Spleen (tissue), 3 donors: ENCODE results near the gene CETP.

Experiments used
- POLR2A ChIP-seq, 3 donors: fragments of 450-650 bp; IDR thresholded peaks; one replicate each; pipeline ENCODE4 v1.5.1; 2017; ENCODE audit warnings: antibody characterized with exemption in 3 of 3, mild to moderate bottlenecking in 1 of 3
- POLR2AphosphoS5 ChIP-seq, 3 donors: sonication (generic); formaldehyde crosslinking; IDR thresholded peaks; one replicate each; pipeline ENCODE4 v1.5.1; 2017; ENCODE audit warnings: antibody characterized with exemption in 3 of 3

- TF ChIP-seq POLR2AphosphoS5 (IDR thresholded peaks at IDR 0.05) (peak in 2 of 3 donors; percentile 59 to 71), POLR2A (IDR thresholded peaks at IDR 0.05) (no peak)
Measured at GRCh38 chr16:56950881-56951771, 10.6 kb upstream of the CETP start.
